Kidney (tissue), 14 donors: ENCODE data around the gene CCDC137. TPM values are rescaled to one million over a fixed set of nuclear protein-coding genes. Genes with fewer than 3 reads are reported as not detected.

Experiments
- DNase-seq, 5 donors: peaks; one replicate each; pipeline ENCODE4 v3.0.0-alpha.2; 2013 to 2020
- FAIRE-seq: peaks from 2 replicates; lab custom pipeline; 2012; peaks lifted over from hg19 to GRCh38; lab: Jason Lieb, UNC
- H3K27ac ChIP-seq, 2 donors: one replicate each; pipeline ENCODE4 v1.7.0; 2013; ENCODE audit warnings: low read depth in 2 of 2, low read length in 2 of 2, inconsistent platforms in 1 of 2
- H3K27me3 ChIP-seq: one replicate; pipeline ENCODE4 v1.7.1; 2013; ENCODE audit warnings: low read length, inconsistent platforms; ENCODE audit not compliant: control insufficient read depth, insufficient read depth
- H3K36me3 ChIP-seq, 3 donors: one replicate each; pipeline versions ENCODE4 v1.7.0 to v1.7.1; 2013; ENCODE audit warnings: low read length in 3 of 3, control low read depth in 1 of 3, inconsistent platforms in 1 of 3; ENCODE audit not compliant: insufficient read depth in 3 of 3, control insufficient read depth in 2 of 3
- H3K4me1 ChIP-seq, 3 donors: one replicate each; pipeline versions ENCODE4 v1.7.0 to v1.7.1; 2013; ENCODE audit warnings: low read length in 3 of 3, inconsistent platforms in 1 of 3, low read depth in 1 of 3; ENCODE audit not compliant: control insufficient read depth in 2 of 3, insufficient read depth in 2 of 3
- H3K4me3 ChIP-seq, 3 donors: one replicate each; pipeline versions ENCODE4 v1.7.0 to v1.8.1; 2013; ENCODE audit warnings: low read length in 3 of 3, control low read depth in 1 of 3, inconsistent platforms in 1 of 3
- H3K9ac ChIP-seq, 3 donors: one replicate each; pipeline versions ENCODE4 v1.7.0 to v1.7.1; 2013; ENCODE audit warnings: low read length in 3 of 3, control low read depth in 1 of 3, inconsistent platforms in 1 of 3
- H3K9me3 ChIP-seq, 3 donors: one replicate each; pipeline versions ENCODE4 v1.7.0 to v1.7.1; 2013; ENCODE audit warnings: low read length in 3 of 3, control low read depth in 1 of 3, inconsistent platforms in 1 of 3; ENCODE audit not compliant: control insufficient read depth in 2 of 3, insufficient read depth in 1 of 3
- CTCF ChIP-seq: IDR thresholded peaks from 3 replicates; pipeline ENCODE4 v1.5.1; 2012; ENCODE audit warnings: mild to moderate bottlenecking, moderate library complexity, borderline replicate concordance; ENCODE audit not compliant: insufficient read depth; ENCODE audit errors: extremely low read depth
- intact Hi-C: fragments of 100-400 bp; cut with DNase I; formaldehyde crosslinking; loops from one replicate; pipeline ENCODE4 v1.11.1; 2022
- polyA plus RNA-seq: library from polyadenylated mRNA; stranded (reverse); fragments of 350-450 nt; fragmentation: Illumina TruSeq; extraction: RNeasy Lipid Tissue Mini Kit (QIAGEN cat#74804); gene quantifications from one replicate; pipeline ENCODE4 v1.2.3, GENCODE V29; 2014; ENCODE audit warnings: low read depth, low replicate concordance; ENCODE audit not compliant: insufficient read depth
- total RNA-seq: library from RNA; stranded (reverse); fragmentation: NEBNext Ultra II Directional; extraction: Animal tissue kit (Norgen Biotek cat#: 25700); gene quantifications from one replicate; pipeline ENCODE4 v1.2.1, GENCODE V29; 2021
- donor health status: control.
- donor health status: control.
- donor health status: control.
- donor health status: control.
- donor health status: control.
- donor health status: DM: yes; HTN: yes; CAD: no.
- donor health status: Normal renal cell carcinoma (clear cell type).

The CCDC137 gene
- total and polyA plus RNA-seq, 2 donors from 2014 or later: 14.7 to 18.8 TPM

GRCh38 chr17:81681672-81682071, 15.1 kb downstream of the CCDC137 start:
- DNase-seq (no peak), FAIRE-seq (no peak)
- H3K4me3 ChIP-seq: no peak overlapping the region
- no peak overlapping the region for H3K9ac ChIP-seq
- H3K4me1 ChIP-seq: peaks cover 0 to 23% (median 11%) of the 10 kb centered on the region in 3 donors
- no peaks in the 10 kb centered on the region for H3K9me3 ChIP-seq
- peaks cover 0 to 6% (median 5%) of the 10 kb centered on the region in 3 donors for H3K36me3 ChIP-seq
- no peaks in the 10 kb centered on the region for H3K27me3 ChIP-seq
- H3K27ac ChIP-seq: no peak overlapping the region
- intact Hi-C loops: no loop called here
- TF ChIP-seq CTCF: no peak

- Histone ChIP-seq H3K9me3 (no peaks in the 10 kb centered on the region), H3K4me3 (peak overlapping the region; percentile 65 to 95 (median 75)), H3K4me1 (peaks cover 0 to 23% (median 11%) of the 10 kb centered on the region in 3 donors), H3K36me3 (peaks cover 0 to 15% (median 10%) of the 10 kb centered on the region in 3 donors), H3K9ac (peak overlapping the region; percentile 32 to 91 (median 55)), H3K27me3 (no peaks in the 10 kb centered on the region), H3K27ac (no peak overlapping the region)
- TF ChIP-seq CTCF: no peak
- DNase-seq (peak in 3 of 5 donors; percentile 15 to 36 (median 16)), FAIRE-seq (no peak)
- intact Hi-C loops: no loop called here
Measured at GRCh38 chr17:81682565-81683207, 16.1 kb downstream of the CCDC137 start.

GRCh38 chr17:81683208-81683583, 16.7 kb downstream of the CCDC137 start:
- no peak for DNase-seq
- peaks cover 0 to 16% (median 10%) of the 10 kb centered on the region in 3 donors for H3K36me3 ChIP-seq
- intact Hi-C loops: no loop called here
- H3K9me3 ChIP-seq: no peaks in the 10 kb centered on the region
- peak overlapping the region; percentile 65 to 95 (median 75) for H3K4me3 ChIP-seq
- no peak for FAIRE-seq
- H3K4me1 ChIP-seq: peaks cover 0 to 23% (median 11%) of the 10 kb centered on the region in 3 donors
- peak overlapping the region; percentile 55 to 91 (median 80) for H3K9ac ChIP-seq
- TF ChIP-seq CTCF: no peak
- no peaks in the 10 kb centered on the region for H3K27me3 ChIP-seq
- H3K27ac ChIP-seq: peak overlapping the region; percentile 77 to 78
